Sigmoid colon (tissue), 4 donors: ENCODE measurements around the gene UBASH3B.

Source experiments
- CTCF ChIP-seq, 4 experiments: fragments of 450-650 bp in 3 of 4; fragments of 200-600 bp in 1 of 4; IDR thresholded peaks; one replicate each; pipeline ENCODE4 v1.5.1; 2016 to 2019; ENCODE audit warnings: antibody characterized with exemption in 4 of 4, mild to moderate bottlenecking in 3 of 4, moderate library complexity in 2 of 4
- POLR2A ChIP-seq, 2 donors: fragments of 450-650 bp; IDR thresholded peaks; one replicate each; pipeline ENCODE4 v1.6.1; 2016; ENCODE audit warnings: antibody characterized with exemption in 2 of 2, mild to moderate bottlenecking in 2 of 2, moderate library complexity in 2 of 2
- POLR2AphosphoS5 ChIP-seq, 4 donors: sonication (generic); formaldehyde crosslinking; IDR thresholded peaks; one replicate each; pipeline ENCODE4 v1.6.1; 2017; ENCODE audit warnings: antibody characterized with exemption in 4 of 4

GRCh38 chr11:122649116-122649515 lies 6.4 kb upstream of the UBASH3B start:
- TF ChIP-seq CTCF (IDR thresholded peaks at IDR 0.05) = no peak
- TF ChIP-seq POLR2A (IDR thresholded peaks at IDR 0.05) = no peak
- no peak for TF ChIP-seq POLR2AphosphoS5 (IDR thresholded peaks at IDR 0.05)
